CD4-positive, CD25-positive, alpha-beta regulatory T cell (primary cell): ENCODE results near the gene RAMP1. TPM values are rescaled to one million over a fixed set of nuclear protein-coding genes. Genes with fewer than 3 reads are reported as not detected.

Source experiments
- ATAC-seq, 2 donors: fragments of 150-1000 bp; cut with Tn5 transposase; one replicate each; pipeline ENCODE4 v1.10.0; 2021; ENCODE audit warnings: low read depth in 2 of 2, moderate number of reproducible peaks in 2 of 2, moderate library complexity in 1 of 2
- DNase-seq, 3 donors: peaks; one replicate each; pipeline versions ENCODE4 v3.0.0 to v3.0.0-alpha.2; 2012 to 2022; ENCODE audit warnings: mixed read lengths in 1 of 3
- H3K27ac ChIP-seq: one replicate; pipeline ENCODE4 v1.7.0; 2013; ENCODE audit warnings: mild to moderate bottlenecking, low read length; ENCODE audit not compliant: insufficient read depth, poor library complexity, severe bottlenecking
- H3K27me3 ChIP-seq: one replicate; pipeline ENCODE4 v1.7.0; 2013; ENCODE audit warnings: low read length; ENCODE audit not compliant: control insufficient read depth, insufficient read depth
- H3K36me3 ChIP-seq: one replicate; pipeline ENCODE4 v1.7.0; 2013; ENCODE audit warnings: mild to moderate bottlenecking, low read length, moderate library complexity; ENCODE audit not compliant: control insufficient read depth, insufficient read depth
- H3K4me1 ChIP-seq: 2 replicates; pipeline ENCODE4 v1.7.0; 2013; ENCODE audit warnings: mild to moderate bottlenecking, low read length; ENCODE audit not compliant: insufficient read depth, control insufficient read depth, poor library complexity, severe bottlenecking
- H3K4me3 ChIP-seq: one replicate; pipeline ENCODE4 v1.7.0; 2013; ENCODE audit warnings: low read depth, mild to moderate bottlenecking, low read length, moderate library complexity
- H3K9me3 ChIP-seq, 2 experiments: 1 replicate in 1 of 2; 2 replicates in 1 of 2; pipeline ENCODE4 v1.7.0; 2013; ENCODE audit warnings: low read length in 2 of 2, mild to moderate bottlenecking in 1 of 2, moderate library complexity in 1 of 2; ENCODE audit not compliant: control insufficient read depth in 2 of 2
- H3K27ac Mint-ChIP-seq, 3 donors: one replicate each; pipeline ENCODE4 v1.8.0; 2020 to 2022; ENCODE audit warnings: mild to moderate bottlenecking in 3 of 3, mixed read lengths in 3 of 3, moderate library complexity in 2 of 3
- H3K27me3 Mint-ChIP-seq: one replicate; pipeline ENCODE4 v1.8.0; 2022; ENCODE audit warnings: mild to moderate bottlenecking, mixed read lengths
- H3K36me3 Mint-ChIP-seq: one replicate; pipeline ENCODE4 v1.8.0; 2020; ENCODE audit warnings: mixed read lengths
- H3K4me1 Mint-ChIP-seq, 4 donors: one replicate each; pipeline ENCODE4 v1.8.0; 2020 to 2022; ENCODE audit warnings: mixed read lengths in 4 of 4, mild to moderate bottlenecking in 1 of 4
- H3K4me3 Mint-ChIP-seq, 4 donors: one replicate each; pipeline ENCODE4 v1.8.0; 2020 to 2022; ENCODE audit warnings: mild to moderate bottlenecking in 4 of 4, mixed read lengths in 4 of 4, moderate library complexity in 3 of 4
- H3K9me3 Mint-ChIP-seq, 7 donors: one replicate each; pipeline ENCODE4 v1.8.0; 2020 to 2022; ENCODE audit warnings: mixed read lengths in 7 of 7, mild to moderate bottlenecking in 3 of 7, moderate library complexity in 2 of 7
- polyA plus RNA-seq, 4 donors: library from polyadenylated mRNA; unstranded; fragments of 300-500 nt; fragmentation: Illumina TruSeq; gene quantifications; one replicate each; pipeline ENCODE4 v1.2.3, GENCODE V29; 2021
- total RNA-seq: library from RNA; stranded (reverse); gene quantifications from one replicate; pipeline ENCODE4 v1.2.3, GENCODE V29; 2022

The RAMP1 gene
- total and polyA plus RNA-seq, 5 donors from 2014 or later, result 0.22 TPM; not detected in 4

- Histone ChIP-seq H3K27me3 (no peaks in the 10 kb centered on the region), H3K9me3 (no peaks in the 10 kb centered on the region), H3K27ac (no peak overlapping the region), H3K4me3 (no peak overlapping the region), H3K36me3 (no peaks in the 10 kb centered on the region), H3K4me1 (no peaks in the 10 kb centered on the region)
- peak in 1 of 2 donors; percentile 24 for ATAC-seq
- no peak for DNase-seq
- Mint-ChIP-seq H3K27ac (no peak overlapping the region), H3K4me3 (no peak overlapping the region), H3K9me3 (no peaks in the 10 kb centered on the region), H3K27me3 (no peaks in the 10 kb centered on the region), H3K4me1 (peaks cover 0 to under 1% (median 0%) of the 10 kb centered on the region in 4 donors), H3K36me3 (no peaks in the 10 kb centered on the region)
These were observed 27.5 kb downstream of the RAMP1 start for GRCh38 chr2:237886685-237887481.

GRCh38 chr2:237888389-237888788, 29.0 kb downstream of the RAMP1 start:
- Histone ChIP-seq H3K9me3 (no peaks in the 10 kb centered on the region), H3K27me3 (no peaks in the 10 kb centered on the region), H3K4me1 (no peaks in the 10 kb centered on the region), H3K4me3 (no peak overlapping the region), H3K36me3 (no peaks in the 10 kb centered on the region), H3K27ac (no peak overlapping the region)
- no peaks in the 10 kb centered on the region for H3K36me3 Mint-ChIP-seq
- no peaks in the 10 kb centered on the region for H3K27me3 Mint-ChIP-seq
- H3K9me3 Mint-ChIP-seq, result peaks cover 0 to 3% (median 0%) of the 10 kb centered on the region in 7 donors
- H3K4me1 Mint-ChIP-seq, result peaks cover 0 to 6% (median 1%) of the 10 kb centered on the region in 4 donors
- ATAC-seq (no peak), DNase-seq (no peak)
- no peak overlapping the region for H3K27ac Mint-ChIP-seq
- no peak overlapping the region for H3K4me3 Mint-ChIP-seq

- Histone ChIP-seq H3K27ac (no peak overlapping the region), H3K4me1 (no peaks in the 10 kb centered on the region), H3K27me3 (no peaks in the 10 kb centered on the region), H3K36me3 (no peaks in the 10 kb centered on the region), H3K9me3 (no peaks in the 10 kb centered on the region), H3K4me3 (no peak overlapping the region)
- H3K4me1 Mint-ChIP-seq, result peaks cover 0 to 6% (median 1%) of the 10 kb centered on the region in 4 donors
- no peak overlapping the region for H3K4me3 Mint-ChIP-seq
- DNase-seq (no peak), ATAC-seq (no peak)
- H3K27me3 Mint-ChIP-seq, result no peaks in the 10 kb centered on the region
- H3K9me3 Mint-ChIP-seq, result peaks cover 0 to 3% (median 0%) of the 10 kb centered on the region in 7 donors
- H3K36me3 Mint-ChIP-seq, result no peaks in the 10 kb centered on the region
- peak overlapping the region in 1 of 3 donors; percentile 23 for H3K27ac Mint-ChIP-seq
These were observed 29.6 kb downstream of the RAMP1 start for GRCh38 chr2:237889016-237889415.

- no peaks in the 10 kb centered on the region for H3K27me3 Mint-ChIP-seq
- no peak overlapping the region for H3K4me3 ChIP-seq
These were observed 30.4 kb downstream of the RAMP1 start for GRCh38 chr2:237889811-237890210.

GRCh38 chr2:237892478-237892877, 33.1 kb downstream of the RAMP1 start:
- Mint-ChIP-seq H3K36me3 (no peaks in the 10 kb centered on the region), H3K4me1 (peaks cover 0 to 8% (median 3%) of the 10 kb centered on the region in 4 donors), H3K27ac (peak overlapping the region in 1 of 3 donors; percentile 67), H3K4me3 (no peak overlapping the region), H3K27me3 (no peaks in the 10 kb centered on the region), H3K9me3 (peaks cover 0 to 3% (median 0%) of the 10 kb centered on the region in 7 donors)
- Histone ChIP-seq H3K4me1 (no peaks in the 10 kb centered on the region), H3K4me3 (no peak overlapping the region), H3K27ac (no peak overlapping the region), H3K27me3 (no peaks in the 10 kb centered on the region), H3K9me3 (no peaks in the 10 kb centered on the region), H3K36me3 (no peaks in the 10 kb centered on the region)
- DNase-seq (peak in 1 of 3 donors; percentile 19), ATAC-seq (no peak)

More at GRCh38 chr2:237889811-237890210, 30.4 kb downstream of the RAMP1 start:
- H3K27me3 ChIP-seq, result no peaks in the 10 kb centered on the region
- H3K27ac ChIP-seq, result no peak overlapping the region
- H3K9me3 ChIP-seq, result no peaks in the 10 kb centered on the region
- no peak for DNase-seq
- ATAC-seq, result no peak
- Mint-ChIP-seq H3K4me3 (no peak overlapping the region), H3K36me3 (no peaks in the 10 kb centered on the region), H3K9me3 (peaks cover 0 to 3% (median 0%) of the 10 kb centered on the region in 7 donors), H3K27ac (no peak overlapping the region), H3K4me1 (peaks cover 0 to 6% (median 1%) of the 10 kb centered on the region in 4 donors)
- H3K4me1 ChIP-seq, result no peaks in the 10 kb centered on the region
- no peaks in the 10 kb centered on the region for H3K36me3 ChIP-seq

- no peaks in the 10 kb centered on the region for H3K27me3 Mint-ChIP-seq
- Histone ChIP-seq H3K36me3 (no peaks in the 10 kb centered on the region), H3K4me1 (peaks cover 3% of the 10 kb centered on the region), H3K27me3 (no peaks in the 10 kb centered on the region), H3K27ac (no peak overlapping the region), H3K9me3 (no peaks in the 10 kb centered on the region), H3K4me3 (no peak overlapping the region)
- no peak overlapping the region for H3K27ac Mint-ChIP-seq
- no peak overlapping the region for H3K4me3 Mint-ChIP-seq
- H3K4me1 Mint-ChIP-seq, result peaks cover under 1 to 10% (median 5%) of the 10 kb centered on the region in 4 donors
- H3K9me3 Mint-ChIP-seq, result peaks cover 0 to 3% (median 0%) of the 10 kb centered on the region in 7 donors
- ATAC-seq (no peak), DNase-seq (no peak)
- no peaks in the 10 kb centered on the region for H3K36me3 Mint-ChIP-seq
These were observed 33.7 kb downstream of the RAMP1 start for GRCh38 chr2:237892984-237893595.

GRCh38 chr2:237894396-237894979, 35.1 kb downstream of the RAMP1 start:
- no peak for ATAC-seq
- peaks cover 17% of the 10 kb centered on the region for H3K4me1 ChIP-seq
- H3K4me3 Mint-ChIP-seq, result no peak overlapping the region
- peaks cover 9 to 21% (median 14%) of the 10 kb centered on the region in 4 donors for H3K4me1 Mint-ChIP-seq
- H3K27ac ChIP-seq, result no peak overlapping the region
- H3K27me3 ChIP-seq, result no peaks in the 10 kb centered on the region
- H3K9me3 Mint-ChIP-seq, result peaks cover 0 to 3% (median 0%) of the 10 kb centered on the region in 7 donors
- no peak overlapping the region for H3K4me3 ChIP-seq
- no peak for DNase-seq
- H3K9me3 ChIP-seq, result no peaks in the 10 kb centered on the region
- H3K27me3 Mint-ChIP-seq, result no peaks in the 10 kb centered on the region
- no peak overlapping the region for H3K27ac Mint-ChIP-seq
- no peaks in the 10 kb centered on the region for H3K36me3 Mint-ChIP-seq
- no peaks in the 10 kb centered on the region for H3K36me3 ChIP-seq
